Astrocyte of the spinal cord (primary cell): ENCODE measurements around the gene MSI2.

ENCODE experiments used
- DNase-seq: peaks from one replicate; pipeline ENCODE4 v3.0.0; 2011; ENCODE audit warnings: low read depth, low spot score
- H3K4me3 ChIP-seq: 2 replicates; pipeline ENCODE4 v1.5.1; 2011; ENCODE audit warnings: low read depth, mild to moderate bottlenecking, low read length, moderate library complexity
- in situ Hi-C: cut with HindIII; loops from 2 replicates; pipeline ENCODE4 v1.10.0; 2017; ENCODE audit warnings: low sequenced_read_pairs
- TF ChIP-seq, protein P1 (sequence below): IDR thresholded peaks from 2 replicates; pipeline ENCODE4 v1.5.1; 2012; ENCODE audit warnings: low read depth, mild to moderate bottlenecking, low read length, inconsistent platforms

The MSI2 gene

DNA sequence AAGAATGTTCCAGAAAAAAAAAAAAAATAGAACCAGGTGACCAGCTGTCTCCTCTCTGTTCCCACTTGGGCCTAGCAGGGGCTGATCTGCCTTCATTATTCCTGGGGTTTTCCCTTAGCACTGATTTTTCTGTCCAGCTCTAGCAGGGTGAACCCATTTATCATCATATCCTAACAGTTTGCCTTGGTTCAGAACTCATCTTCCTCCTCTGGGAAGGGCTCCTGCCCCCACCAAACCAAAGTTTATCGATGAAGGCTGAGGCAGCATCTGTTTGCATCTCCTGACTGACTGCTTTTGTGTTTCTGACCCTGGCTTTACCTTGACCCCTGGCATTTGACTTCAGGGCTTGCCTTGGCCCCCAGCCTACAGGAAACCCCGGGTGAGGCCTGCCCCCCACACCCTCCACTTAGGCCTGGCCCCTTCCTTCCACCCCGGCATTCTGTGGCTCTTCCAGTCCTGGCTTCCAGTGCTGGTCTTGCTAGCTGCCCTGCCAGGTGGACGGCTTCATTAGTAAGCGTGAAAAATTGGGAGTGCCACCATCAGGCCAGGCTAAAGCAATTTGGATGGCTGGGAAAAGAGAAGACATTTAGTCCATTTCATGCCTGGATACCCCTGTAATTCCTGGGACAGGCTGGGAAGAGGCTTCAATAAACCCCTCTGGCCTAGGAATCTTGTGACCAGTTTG, 323.9 kb downstream of the MSI2 start:
- no peak for DNase-seq
- TF ChIP-seq, protein P1, sequence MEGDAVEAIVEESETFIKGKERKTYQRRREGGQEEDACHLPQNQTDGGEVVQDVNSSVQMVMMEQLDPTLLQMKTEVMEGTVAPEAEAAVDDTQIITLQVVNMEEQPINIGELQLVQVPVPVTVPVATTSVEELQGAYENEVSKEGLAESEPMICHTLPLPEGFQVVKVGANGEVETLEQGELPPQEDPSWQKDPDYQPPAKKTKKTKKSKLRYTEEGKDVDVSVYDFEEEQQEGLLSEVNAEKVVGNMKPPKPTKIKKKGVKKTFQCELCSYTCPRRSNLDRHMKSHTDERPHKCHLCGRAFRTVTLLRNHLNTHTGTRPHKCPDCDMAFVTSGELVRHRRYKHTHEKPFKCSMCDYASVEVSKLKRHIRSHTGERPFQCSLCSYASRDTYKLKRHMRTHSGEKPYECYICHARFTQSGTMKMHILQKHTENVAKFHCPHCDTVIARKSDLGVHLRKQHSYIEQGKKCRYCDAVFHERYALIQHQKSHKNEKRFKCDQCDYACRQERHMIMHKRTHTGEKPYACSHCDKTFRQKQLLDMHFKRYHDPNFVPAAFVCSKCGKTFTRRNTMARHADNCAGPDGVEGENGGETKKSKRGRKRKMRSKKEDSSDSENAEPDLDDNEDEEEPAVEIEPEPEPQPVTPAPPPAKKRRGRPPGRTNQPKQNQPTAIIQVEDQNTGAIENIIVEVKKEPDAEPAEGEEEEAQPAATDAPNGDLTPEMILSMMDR, result no peak
- in situ Hi-C loops, result no loop called here
- H3K4me3 ChIP-seq, result no peak overlapping the region

DNA sequence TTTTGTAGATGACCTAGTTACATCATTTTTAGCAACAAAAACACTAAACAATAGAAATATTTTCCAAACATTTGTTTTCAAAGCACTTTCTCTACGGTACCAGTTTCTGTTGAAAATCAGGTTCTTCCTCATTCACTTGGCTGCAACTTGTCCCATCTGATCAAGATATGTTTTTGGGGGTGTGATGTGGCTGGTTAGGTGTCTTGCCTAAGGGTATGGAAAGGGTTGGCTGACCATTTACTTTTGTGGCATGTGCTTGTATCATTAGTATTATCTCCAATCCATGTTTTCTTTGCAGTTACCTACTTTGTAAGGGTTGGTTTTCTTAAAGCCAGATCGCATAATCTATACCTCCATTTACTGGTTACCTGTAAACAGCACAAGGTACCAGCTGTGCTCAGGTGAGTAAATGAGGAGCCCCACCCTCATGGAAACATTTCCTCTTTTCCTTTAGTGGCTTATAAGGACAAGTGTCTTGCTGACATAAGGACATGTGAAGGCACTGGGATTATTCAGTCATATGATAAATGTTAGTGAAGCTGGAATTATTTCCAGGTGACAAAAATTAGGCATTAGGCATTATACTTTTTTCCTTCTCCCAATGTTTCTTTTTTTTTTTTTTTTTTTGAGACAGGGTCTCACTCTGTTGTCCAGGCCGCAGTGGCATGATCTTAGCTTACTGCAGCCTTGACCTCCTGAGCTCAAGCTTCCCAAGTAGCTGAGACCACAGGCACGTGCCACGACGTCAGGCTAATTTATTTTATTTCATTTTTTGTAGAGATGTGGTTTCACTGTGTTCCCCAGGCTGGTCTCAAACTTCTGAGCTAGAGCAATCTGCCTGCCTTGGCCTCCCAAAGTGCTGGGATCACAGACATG, 326.8 kb downstream of the MSI2 start:
- TF ChIP-seq, protein P1, result no peak
- in situ Hi-C loops, result no loop called here
- no peak overlapping the region for H3K4me3 ChIP-seq
- no peak for DNase-seq

DNA sequence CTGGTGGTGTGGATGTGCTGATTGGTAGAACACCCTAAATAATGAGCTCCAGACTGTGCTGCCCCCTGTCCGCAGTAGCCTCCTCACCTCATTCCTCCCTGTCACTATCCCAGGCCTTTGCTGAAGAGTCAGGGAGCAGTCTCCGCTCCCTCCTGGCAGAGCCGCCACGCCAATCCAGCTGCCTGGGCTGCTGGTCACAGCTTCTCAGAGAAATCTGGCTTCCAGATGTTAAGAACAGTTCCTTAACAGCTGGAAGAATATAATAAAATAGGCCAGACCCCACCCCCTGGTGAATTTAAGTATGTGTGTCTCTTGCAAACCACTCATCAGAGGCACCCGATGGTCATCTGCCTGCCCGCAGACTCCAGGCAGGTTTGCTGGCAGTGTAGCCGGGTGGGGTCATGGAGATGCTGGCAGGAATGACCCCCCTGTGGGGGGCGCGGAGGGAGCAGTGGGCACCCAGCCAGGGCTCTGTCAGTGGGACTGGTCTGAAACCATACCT, 327.8 kb downstream of the MSI2 start:
- in situ Hi-C loops, result no loop called here
- no peak for DNase-seq
- TF ChIP-seq, protein P1, result no peak
- H3K4me3 ChIP-seq, result no peak overlapping the region

GRCh38 chr17:57585341-57586195, 329.2 kb downstream of the MSI2 start:
- H3K4me3 ChIP-seq, result no peak overlapping the region
- TF ChIP-seq, protein P1, result no peak
- no peak for DNase-seq
- in situ Hi-C loops, result no loop called here

GRCh38 chr17:57586196-57586740, 329.9 kb downstream of the MSI2 start:
- TF ChIP-seq, protein P1, result no peak

DNA sequence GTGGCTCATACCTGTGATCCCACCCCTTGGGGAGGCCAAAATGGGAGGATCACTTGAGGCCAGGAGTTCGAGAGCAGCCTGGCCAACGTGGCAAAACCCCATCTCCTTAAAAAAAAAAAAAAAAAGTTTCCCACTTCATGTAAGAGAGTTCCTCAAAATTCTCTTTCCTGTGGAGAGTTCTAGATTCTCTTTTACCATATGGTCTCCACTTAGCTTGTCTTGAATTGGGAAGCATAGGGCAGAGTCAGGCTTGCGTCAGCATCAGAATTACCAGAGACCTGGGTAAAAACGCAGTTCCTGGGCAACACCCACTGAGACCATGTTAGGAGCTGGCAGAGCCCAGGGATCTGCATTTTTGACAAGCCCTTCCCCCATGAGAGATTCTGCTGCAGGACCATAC, 330.4 kb downstream of the MSI2 start:
- in situ Hi-C loops, result no loop called here
- TF ChIP-seq, protein P1, result no peak
- DNase-seq, result no peak
- H3K4me3 ChIP-seq, result no peak overlapping the region

More at GRCh38 chr17:57586196-57586740, 329.9 kb downstream of the MSI2 start:
- in situ Hi-C loops, result no loop called here
- H3K4me3 ChIP-seq, result no peak overlapping the region
- no peak for DNase-seq
